GM18520 (cell line): ENCODE results near the gene CCNJL.
"Not testable (repeated sequence)": the region's sequence is repeated elsewhere in the genome, so short reads cannot be mapped to it uniquely, and the experiment has no call there.

Source experiments
- ATAC-seq: cut with Tn5 transposase; IDR thresholded peaks from one replicate; pipeline ENCODE4 v1.9.1; 2021; ENCODE audit not compliant: unreplicated experiment

Gene CCNJL

GRCh38 chr5:160266044-160266443 is 46.3 kb downstream of the CCNJL start:
- no peak for ATAC-seq

- no peak for ATAC-seq
These were observed 49.0 kb downstream of the CCNJL start for GRCh38 chr5:160263326-160263855.

GRCh38 chr5:160262151-160263074 is 50.0 kb downstream of the CCNJL start:
- no peak for ATAC-seq

GRCh38 chr5:160260881-160261815 is 51.2 kb downstream of the CCNJL start:
- no peak for ATAC-seq

- ATAC-seq, result no peak
These were observed 52.2 kb downstream of the CCNJL start for GRCh38 chr5:160260006-160260775.

GRCh38 chr5:160259341-160259740 is 53.0 kb downstream of the CCNJL start:
- ATAC-seq, result no peak

- ATAC-seq, result no peak
These were observed 57.7 kb downstream of the CCNJL start for GRCh38 chr5:160254706-160255105.

GRCh38 chr5:160253441-160253840 is 58.9 kb downstream of the CCNJL start:
- ATAC-seq, result no peak

- no peak for ATAC-seq
These were observed 59.4 kb downstream of the CCNJL start for GRCh38 chr5:160252916-160253315.

- no peak for ATAC-seq
These were observed 60.8 kb downstream of the CCNJL start for GRCh38 chr5:160251406-160252155.

- no peak for ATAC-seq
These were observed 61.5 kb downstream of the CCNJL start for GRCh38 chr5:160250826-160251225.

GRCh38 chr5:160250226-160250625 is 62.1 kb downstream of the CCNJL start:
- ATAC-seq, result no peak

- not testable (repeated sequence) for ATAC-seq
These were observed 62.8 kb downstream of the CCNJL start for GRCh38 chr5:160249570-160249969.

- no peak for ATAC-seq
These were observed 66.8 kb downstream of the CCNJL start for GRCh38 chr5:160245506-160246086.

GRCh38 chr5:160242145-160242544 is 70.2 kb downstream of the CCNJL start:
- ATAC-seq, result no peak

- no peak for ATAC-seq
These were observed 72.0 kb downstream of the CCNJL start for GRCh38 chr5:160240350-160240749.

GRCh38 chr5:160237571-160238093 is 74.7 kb downstream of the CCNJL start:
- ATAC-seq, result no peak

GRCh38 chr5:160235731-160236130 is 76.6 kb downstream of the CCNJL start:
- ATAC-seq, result no peak

- peak; percentile 43 for ATAC-seq
These were observed 79.1 kb downstream of the CCNJL start for GRCh38 chr5:160233215-160233614.
